ENCODE data around the gene C11orf21.

The C11orf21 gene

DNA sequence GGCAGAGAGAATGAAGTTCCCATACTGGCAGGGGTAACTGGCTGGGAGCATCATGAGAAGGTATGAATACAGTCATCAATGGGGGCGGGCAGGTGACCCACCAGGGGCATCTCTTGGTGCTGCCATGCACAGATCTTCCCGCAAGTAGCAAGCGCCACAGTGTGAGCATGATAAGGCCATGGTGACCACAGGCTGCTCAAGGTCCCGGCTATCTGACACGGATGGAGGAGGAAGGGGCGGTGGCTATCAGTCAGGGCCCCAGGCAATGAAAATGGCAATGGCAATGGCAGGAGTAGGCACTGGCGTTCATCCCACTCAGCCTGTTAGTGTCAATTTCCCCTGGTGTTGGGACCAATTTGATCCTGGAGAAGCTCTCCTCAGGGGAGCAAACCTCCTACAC is 53.0 kb downstream of the C11orf21 start:
- DNase-seq (ENCODE audit: low read depth, low spot score): no peak
- H3K4me3 ChIP-seq (ENCODE audit: low read depth, low read length): no peak overlapping the region
- TF ChIP-seq, protein P1, sequence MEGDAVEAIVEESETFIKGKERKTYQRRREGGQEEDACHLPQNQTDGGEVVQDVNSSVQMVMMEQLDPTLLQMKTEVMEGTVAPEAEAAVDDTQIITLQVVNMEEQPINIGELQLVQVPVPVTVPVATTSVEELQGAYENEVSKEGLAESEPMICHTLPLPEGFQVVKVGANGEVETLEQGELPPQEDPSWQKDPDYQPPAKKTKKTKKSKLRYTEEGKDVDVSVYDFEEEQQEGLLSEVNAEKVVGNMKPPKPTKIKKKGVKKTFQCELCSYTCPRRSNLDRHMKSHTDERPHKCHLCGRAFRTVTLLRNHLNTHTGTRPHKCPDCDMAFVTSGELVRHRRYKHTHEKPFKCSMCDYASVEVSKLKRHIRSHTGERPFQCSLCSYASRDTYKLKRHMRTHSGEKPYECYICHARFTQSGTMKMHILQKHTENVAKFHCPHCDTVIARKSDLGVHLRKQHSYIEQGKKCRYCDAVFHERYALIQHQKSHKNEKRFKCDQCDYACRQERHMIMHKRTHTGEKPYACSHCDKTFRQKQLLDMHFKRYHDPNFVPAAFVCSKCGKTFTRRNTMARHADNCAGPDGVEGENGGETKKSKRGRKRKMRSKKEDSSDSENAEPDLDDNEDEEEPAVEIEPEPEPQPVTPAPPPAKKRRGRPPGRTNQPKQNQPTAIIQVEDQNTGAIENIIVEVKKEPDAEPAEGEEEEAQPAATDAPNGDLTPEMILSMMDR (IDR thresholded peaks at IDR 0.05; ENCODE audit: low read depth, low read length): no peak
- in situ Hi-C loops (cut with HindIII; ENCODE audit: low sequenced_read_pairs): no loop called here

DNA sequence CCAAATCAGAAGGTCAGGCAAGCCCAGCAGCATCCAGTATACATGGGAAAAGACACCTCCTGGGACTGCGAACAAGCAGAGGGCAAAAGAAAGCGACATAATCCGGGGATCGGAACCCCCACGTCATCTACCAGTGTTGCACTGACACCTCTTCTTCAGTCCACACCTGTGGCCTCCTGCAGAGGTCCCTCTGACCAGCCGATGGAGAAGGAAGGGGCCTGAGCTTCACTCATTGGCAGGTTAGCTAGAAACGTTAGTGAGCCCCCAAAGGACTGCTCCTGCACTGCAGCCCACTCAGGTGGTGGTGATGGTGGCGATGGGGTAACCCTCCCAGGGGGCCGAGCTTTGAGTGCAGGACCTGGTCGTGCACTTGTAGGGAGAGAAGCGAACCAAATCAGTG is 53.5 kb downstream of the C11orf21 start:
- no peak for DNase-seq (ENCODE audit: low read depth, low spot score)
- TF ChIP-seq, protein P1 (IDR thresholded peaks at IDR 0.05; ENCODE audit: low read depth, low read length): no peak
- H3K4me3 ChIP-seq (ENCODE audit: low read depth, low read length): no peak overlapping the region
- in situ Hi-C loops (cut with HindIII; ENCODE audit: low sequenced_read_pairs): no loop called here

GRCh38 chr11:2247496-2247895 is 54.2 kb downstream of the C11orf21 start:
- no peak overlapping the region for H3K4me3 ChIP-seq (ENCODE audit: low read depth, low read length)
- in situ Hi-C loops (cut with HindIII; ENCODE audit: low sequenced_read_pairs): no loop called here
- TF ChIP-seq, protein P1 (IDR thresholded peaks at IDR 0.05; ENCODE audit: low read depth, low read length): no peak
- DNase-seq (ENCODE audit: low read depth, low spot score): no peak
